Small intestine (tissue), 7 donors: Measurements from ENCODE around the gene DIS3L. TPM values are rescaled to one million over a fixed set of nuclear protein-coding genes. Genes with fewer than 3 reads are reported as not detected.
"Not testable (repeated sequence)": the region's sequence is repeated elsewhere in the genome, so short reads cannot be mapped to it uniquely, and the experiment has no call there.

Experiments
- DNase-seq, 2 donors: peaks; one replicate each; pipeline versions ENCODE4 v3.0.0 to v3.0.0-alpha.2; 2013
- FAIRE-seq: peaks from 2 replicates; lab custom pipeline; 2012; peaks lifted over from hg19 to GRCh38; lab: Jason Lieb, UNC
- H3K27ac ChIP-seq, 3 donors: one replicate each; pipeline ENCODE4 v1.5.1; 2013; ENCODE audit warnings: low read length in 2 of 3, mild to moderate bottlenecking in 2 of 3, control low read depth in 1 of 3, inconsistent platforms in 1 of 3, low read depth in 1 of 3, moderate library complexity in 1 of 3
- H3K27me3 ChIP-seq, 3 donors: one replicate each; pipeline ENCODE4 v1.6.1; 2013; ENCODE audit warnings: low read length in 3 of 3, inconsistent platforms in 1 of 3; ENCODE audit not compliant: control insufficient read depth in 3 of 3, insufficient read depth in 3 of 3
- H3K36me3 ChIP-seq, 3 donors: one replicate each; pipeline ENCODE4 v1.6.1; 2013; ENCODE audit warnings: low read length in 3 of 3, inconsistent platforms in 1 of 3, low read depth in 1 of 3, mild to moderate bottlenecking in 1 of 3, moderate library complexity in 1 of 3; ENCODE audit not compliant: control insufficient read depth in 3 of 3, insufficient read depth in 2 of 3
- H3K4me1 ChIP-seq, 3 donors: one replicate each; pipeline ENCODE4 v1.6.1; 2013; ENCODE audit warnings: low read length in 2 of 3, inconsistent platforms in 1 of 3, low read depth in 1 of 3, mild to moderate bottlenecking in 1 of 3, moderate library complexity in 1 of 3; ENCODE audit not compliant: control insufficient read depth in 3 of 3, insufficient read depth in 2 of 3
- H3K4me3 ChIP-seq, 3 donors: one replicate each; pipeline ENCODE4 v1.5.1; 2013; ENCODE audit warnings: low read length in 3 of 3, control low read depth in 1 of 3, inconsistent platforms in 1 of 3, low read depth in 1 of 3, mild to moderate bottlenecking in 1 of 3, moderate library complexity in 1 of 3
- H3K9me3 ChIP-seq, 2 donors: one replicate each; pipeline ENCODE4 v1.6.1; 2013; ENCODE audit warnings: low read depth in 1 of 2, low read length in 1 of 2; ENCODE audit not compliant: control insufficient read depth in 2 of 2, insufficient read depth in 1 of 2
- whole genome bisulfite sequencing, 3 donors: extraction: QIAGEN DNeasy Blood & Tissue Kit; methylation state at CpG; one replicate each; pipeline ENCODE4 v1.1.7; 2013; 5-methylcytosine and 5-hydroxymethylcytosine counted together
- polyA plus RNA-seq, 4 donors: library from polyadenylated mRNA; stranded (reverse) in 3 of 4; unstranded in 1 of 4; fragments of 200-250 nt in 3 of 4; fragments of 120-200 nt in 1 of 4; gene quantifications; one replicate each; pipeline versions ENCODE4 v1.2.1 to v1.2.3, GENCODE V29; 2013
- donor health status: healthy with polysubstance abuse.
- donor health status: control.
- donor health status: control.
- donor health status: Bipolar disorder and iron deficiency.
- donor health status: healthy.

DIS3L gene
- polyA plus RNA-seq, 4 donors: 6.7 to 32.3 (median 9.9) TPM

- FAIRE-seq (no peak), DNase-seq (peak; percentile 95 to 97)
- 4 to 6% (median 5%) methylated on average over 51 of the region's 51 CpGs for WGBS, 3 donors
- no peaks in the 10 kb centered on the region for H3K9me3 ChIP-seq
- H3K4me1 ChIP-seq: peaks cover 0 to 6% (median 0%) of the 10 kb centered on the region in 3 donors
- H3K4me3 ChIP-seq: peak within 1 kb of the TSS; percentile 50 to 66 (median 52)
- H3K36me3 ChIP-seq: peaks cover 0 to 6% (median 0%) of the 10 kb centered on the region in 3 donors
- H3K27ac ChIP-seq: peak within 1 kb of the TSS in 2 of 3 donors; percentile 37 to 74
- H3K27me3 ChIP-seq: no peaks in the 10 kb centered on the region
Measured at GRCh38 chr15:66356359-66357236, 63.2 kb downstream of the DIS3L start, which contains the start of gene TIPIN. TIPIN (minus strand) TSS chr15:66356685; CDS start chr15:66352947, 3,738 bp downstream.

- Histone ChIP-seq H3K27me3 (no peaks in the 10 kb centered on the region), H3K9me3 (no peaks in the 10 kb centered on the region), H3K4me1 (peaks cover 0 to 6% (median 0%) of the 10 kb centered on the region in 3 donors), H3K36me3 (no peaks in the 10 kb centered on the region), H3K27ac (peak overlapping the region in 2 of 3 donors; percentile 66 to 81), H3K4me3 (no peak overlapping the region)
- DNase-seq (peak; percentile 84 to 88), FAIRE-seq (no peak)
- WGBS, 3 donors: 34 to 68% (median 52%) methylated on average over 7 of the region's 7 CpGs
Measured at GRCh38 chr15:66359740-66360139, 66.4 kb downstream of the DIS3L start.

- not testable (repeated sequence) for DNase-seq, H3K27ac ChIP-seq, H3K9me3 ChIP-seq, H3K27me3 ChIP-seq, H3K36me3 ChIP-seq, FAIRE-seq, H3K4me3 ChIP-seq, H3K4me1 ChIP-seq
- 82 to 86% (median 85%) methylated on average over 15 of the region's 15 CpGs for WGBS, 3 donors
Measured at GRCh38 chr15:66361745-66362460, 68.5 kb downstream of the DIS3L start.

GRCh38 chr15:66362776-66363175 lies 69.4 kb downstream of the DIS3L start:
- H3K4me1 ChIP-seq: peaks cover 0 to 6% (median 0%) of the 10 kb centered on the region in 3 donors
- no peaks in the 10 kb centered on the region for H3K9me3 ChIP-seq
- no peaks in the 10 kb centered on the region for H3K27me3 ChIP-seq
- H3K27ac ChIP-seq: no peak overlapping the region
- no peaks in the 10 kb centered on the region for H3K36me3 ChIP-seq
- H3K4me3 ChIP-seq: no peak overlapping the region
- FAIRE-seq: no peak
- 94 to 100% (median 99%) methylated on average over 1 of the region's 1 CpG for WGBS, 3 donors
- DNase-seq: no peak

- H3K27ac ChIP-seq: no peak overlapping the region
- FAIRE-seq: no peak
- DNase-seq: no peak
- no peaks in the 10 kb centered on the region for H3K27me3 ChIP-seq
- H3K4me3 ChIP-seq: no peak overlapping the region
- WGBS, 3 donors: 80 to 87% (median 86%) methylated on average over 3 of the region's 3 CpGs
- no peaks in the 10 kb centered on the region for H3K4me1 ChIP-seq
- no peaks in the 10 kb centered on the region for H3K9me3 ChIP-seq
- no peaks in the 10 kb centered on the region for H3K36me3 ChIP-seq
Measured at GRCh38 chr15:66364944-66365528, 71.7 kb downstream of the DIS3L start.

- no peak for FAIRE-seq
- WGBS, 3 donors: 18 to 41% (median 28%) methylated on average over 12 of the region's 12 CpGs
- no peaks in the 10 kb centered on the region for H3K36me3 ChIP-seq
- peaks cover 0 to 6% of the 10 kb centered on the region in 2 donors for H3K9me3 ChIP-seq
- peak overlapping the region in 1 of 3 donors; percentile 35 for H3K4me3 ChIP-seq
- no peaks in the 10 kb centered on the region for H3K4me1 ChIP-seq
- peak overlapping the region; percentile 48 to 97 (median 57) for H3K27ac ChIP-seq
- DNase-seq: peak in 1 of 2 donors; percentile 35
- H3K27me3 ChIP-seq: no peaks in the 10 kb centered on the region
Measured at GRCh38 chr15:66369773-66370651, 76.6 kb downstream of the DIS3L start.

GRCh38 chr15:66374179-66374578 lies 80.8 kb downstream of the DIS3L start:
- Histone ChIP-seq H3K36me3 (no peaks in the 10 kb centered on the region), H3K4me3 (no peak overlapping the region), H3K4me1 (no peaks in the 10 kb centered on the region), H3K9me3 (peaks cover 0 to 6% of the 10 kb centered on the region in 2 donors), H3K27me3 (no peaks in the 10 kb centered on the region), H3K27ac (no peak overlapping the region)
- no peak for DNase-seq
- WGBS, 3 donors: 97 to 98% (median 98%) methylated on average over 4 of the region's 4 CpGs
- FAIRE-seq: no peak
